ENCODE data around the gene CNTNAP2. TPM values are rescaled to one million over a fixed set of nuclear protein-coding genes. Genes with fewer than 3 reads are reported as not detected.
"Not testable (repeated sequence)": the region's sequence is repeated elsewhere in the genome, so short reads cannot be mapped to it uniquely, and the experiment has no call there.

CNTNAP2 gene
- total RNA-seq, 1 experiment from 2014 or later, result 0.07 TPM

DNA sequence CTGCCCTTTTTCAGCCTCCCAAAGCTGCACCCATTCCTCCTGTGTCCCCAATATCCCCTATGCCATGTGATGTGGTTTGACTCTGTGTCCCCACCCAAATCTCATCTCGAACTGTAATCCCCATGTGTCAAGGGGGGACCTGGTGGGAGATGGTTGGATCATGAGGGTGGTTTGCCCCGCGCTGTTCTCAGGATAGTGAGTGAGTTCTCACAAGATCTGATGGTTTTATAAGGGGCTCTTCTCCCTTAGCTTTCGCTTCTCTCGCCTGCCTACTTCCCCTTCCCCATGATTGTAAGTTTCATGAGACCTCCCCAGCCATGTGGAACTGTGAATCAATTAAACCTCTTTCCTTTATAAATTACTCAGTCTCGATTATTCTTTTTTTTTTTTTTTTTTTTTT, 2185.8 kb downstream of the CNTNAP2 start:
- not testable (repeated sequence) for DNase-seq (ENCODE audit: low spot score)

DNA sequence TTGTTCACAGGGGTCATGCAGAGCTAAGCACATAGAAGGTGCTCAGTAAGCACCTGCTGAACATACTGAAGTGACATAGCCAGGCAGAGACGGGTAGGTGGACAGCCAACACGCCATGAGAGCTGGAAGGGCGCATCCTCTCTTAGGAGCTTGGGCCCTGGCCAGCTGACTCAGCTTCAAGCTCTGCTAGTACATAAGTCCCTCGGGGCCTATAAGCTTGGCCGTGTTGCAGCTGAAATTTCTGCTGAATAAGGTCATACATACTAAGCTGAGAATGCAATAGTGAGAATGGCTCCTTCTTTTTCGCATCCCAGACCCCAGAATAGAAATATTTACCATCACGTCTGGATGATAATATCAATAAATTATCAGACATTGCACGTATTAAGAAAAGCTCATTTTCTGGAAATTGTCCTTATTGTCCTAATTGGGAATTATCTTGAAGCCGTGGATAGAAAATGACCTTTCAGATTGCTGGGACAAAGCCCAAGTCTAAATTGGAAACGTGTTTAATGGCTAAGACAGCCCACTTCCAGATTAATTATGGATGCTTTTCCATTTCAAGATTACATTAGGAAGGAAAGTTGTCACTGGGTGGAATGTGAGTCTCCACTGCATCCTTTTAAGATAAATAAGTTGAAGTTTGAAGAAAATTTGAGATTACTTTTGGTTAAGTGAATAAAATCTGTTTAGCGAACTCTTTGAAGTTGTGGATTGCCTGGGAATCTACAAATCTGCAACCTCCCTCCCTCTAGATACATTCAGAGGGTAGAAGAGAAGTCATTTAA, 2186.9 kb downstream of the CNTNAP2 start:
- peak; percentile 69 for DNase-seq (ENCODE audit: low spot score)

DNA sequence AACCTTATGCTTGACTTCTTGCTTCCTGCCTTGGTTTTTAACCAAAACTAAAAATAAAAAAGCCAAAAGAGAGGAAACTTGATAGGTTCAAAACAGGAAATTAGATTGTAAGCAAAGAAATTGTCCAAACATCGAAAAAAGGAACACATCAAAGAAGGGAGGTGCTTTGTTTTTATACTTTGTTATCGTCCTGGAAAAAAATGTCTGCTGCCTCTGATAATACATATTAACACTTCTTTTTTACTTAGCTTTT, 2187.4 kb downstream of the CNTNAP2 start:
- DNase-seq (ENCODE audit: low spot score), result no peak

DNA sequence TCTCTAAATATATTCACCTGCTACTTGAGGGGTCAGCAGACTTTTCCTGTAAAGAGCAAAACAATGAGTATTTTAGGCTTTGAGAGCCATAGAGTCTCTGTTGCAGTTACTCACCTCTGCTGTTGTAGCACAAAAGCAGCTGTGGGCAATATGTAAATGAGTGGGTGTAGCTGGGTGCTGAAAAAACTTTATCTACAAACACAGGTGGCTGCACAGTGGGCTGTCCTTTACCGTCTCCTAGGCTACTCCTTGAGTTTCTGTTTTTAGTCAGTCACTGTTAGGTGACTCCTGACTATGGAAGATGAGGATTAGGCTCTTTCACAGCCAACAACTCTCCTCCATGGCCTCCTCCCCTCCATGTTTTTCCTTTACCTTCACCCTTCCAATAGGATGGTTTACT, 2187.9 kb downstream of the CNTNAP2 start:
- no peak for DNase-seq (ENCODE audit: low spot score)

DNA sequence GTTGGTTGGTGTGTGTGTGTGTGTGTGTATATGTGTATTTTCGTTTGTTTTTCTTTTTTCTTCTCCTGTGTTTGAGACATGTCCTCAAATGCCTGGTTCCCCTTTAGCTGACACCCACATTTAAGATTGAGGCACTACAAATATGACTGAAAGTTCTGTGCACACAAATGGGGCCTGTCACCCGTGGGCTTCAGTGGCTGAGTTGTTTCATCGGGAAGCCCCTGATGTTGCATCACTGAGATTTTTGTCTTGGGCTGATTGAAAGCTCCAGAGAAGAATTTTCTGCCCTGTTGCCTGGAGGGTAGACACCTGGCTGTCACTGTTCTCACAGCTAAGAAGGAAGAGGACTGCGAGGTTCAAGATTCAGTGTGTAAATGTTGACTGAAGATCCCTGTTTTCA, 2190.2 kb downstream of the CNTNAP2 start:
- DNase-seq (ENCODE audit: low spot score), result no peak

DNA sequence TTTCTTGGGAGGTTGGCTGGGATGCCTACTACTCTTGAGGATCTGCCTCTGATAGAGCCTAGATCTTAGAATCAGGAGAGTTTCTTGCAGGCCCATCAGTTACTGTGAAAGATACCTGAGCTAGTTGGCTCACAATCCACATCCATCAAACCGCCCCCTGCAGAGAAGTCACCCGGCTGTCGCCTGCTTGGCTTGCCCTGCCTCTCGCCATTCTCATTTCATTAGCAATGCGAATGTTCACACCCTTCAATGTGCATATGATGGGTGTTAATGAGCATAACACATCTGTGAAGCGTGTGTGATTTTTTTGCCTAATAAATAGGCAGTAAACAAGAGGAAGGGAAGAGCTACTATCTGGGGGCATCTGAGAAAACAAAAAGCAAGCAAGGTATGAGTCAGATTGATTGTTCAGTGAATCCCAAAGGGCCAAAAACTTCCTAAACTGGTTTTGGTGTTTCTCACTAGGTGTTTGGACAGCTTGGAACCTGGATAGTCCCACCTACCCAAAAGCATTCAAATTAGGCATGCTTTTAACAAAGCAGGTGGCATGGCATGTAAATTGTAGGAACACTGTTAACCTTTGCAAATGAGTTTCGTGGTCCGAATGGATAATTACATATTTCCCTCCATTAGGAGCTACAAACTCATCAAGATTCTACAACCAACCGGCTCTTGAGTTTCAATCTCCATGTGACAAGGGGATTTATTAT, 2201.7 kb downstream of the CNTNAP2 start:
- DNase-seq (ENCODE audit: low spot score), result no peak

DNA sequence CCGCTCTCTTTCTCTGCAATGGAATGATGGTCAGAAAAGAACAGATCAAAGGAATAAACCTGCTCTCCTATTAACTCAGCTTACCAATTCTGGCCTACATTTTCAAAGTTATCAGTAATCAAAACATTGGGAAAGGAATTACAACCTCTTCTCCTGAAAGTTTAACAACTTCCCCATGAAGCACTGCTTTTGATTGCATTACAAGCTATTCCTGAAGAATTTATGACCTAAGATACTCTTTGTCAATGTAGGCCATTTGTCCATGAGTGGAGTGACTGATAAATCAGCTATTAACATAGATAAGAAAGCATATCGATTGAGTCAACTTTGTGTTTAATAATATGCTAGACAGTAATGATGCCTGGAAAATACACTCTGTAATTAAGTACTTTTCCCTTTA, 2202.2 kb downstream of the CNTNAP2 start:
- no peak for DNase-seq (ENCODE audit: low spot score)

DNA sequence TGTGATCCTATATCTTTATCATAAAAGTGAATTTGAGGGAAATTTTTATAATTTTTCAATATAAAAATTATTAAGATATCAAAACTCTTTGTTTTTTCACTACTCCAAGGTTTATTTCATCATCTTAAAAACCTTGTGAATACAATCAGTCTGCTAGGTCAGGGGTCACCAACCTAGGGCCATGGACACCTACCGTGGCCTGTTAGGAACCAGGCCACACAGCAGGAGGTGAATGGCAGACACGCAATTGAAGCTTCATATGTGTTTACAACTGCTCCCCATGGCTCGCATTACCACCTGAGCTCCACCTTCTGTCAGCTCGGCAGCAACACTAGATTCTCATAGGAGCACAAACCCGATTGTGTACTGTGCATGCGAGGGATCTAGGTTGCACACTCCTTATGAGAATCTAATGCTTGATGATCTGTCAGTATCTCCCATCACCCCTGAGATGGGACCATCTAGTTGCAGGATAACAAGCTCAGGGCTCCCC, 2202.8 kb downstream of the CNTNAP2 start:
- no peak for DNase-seq (ENCODE audit: low spot score)

DNA sequence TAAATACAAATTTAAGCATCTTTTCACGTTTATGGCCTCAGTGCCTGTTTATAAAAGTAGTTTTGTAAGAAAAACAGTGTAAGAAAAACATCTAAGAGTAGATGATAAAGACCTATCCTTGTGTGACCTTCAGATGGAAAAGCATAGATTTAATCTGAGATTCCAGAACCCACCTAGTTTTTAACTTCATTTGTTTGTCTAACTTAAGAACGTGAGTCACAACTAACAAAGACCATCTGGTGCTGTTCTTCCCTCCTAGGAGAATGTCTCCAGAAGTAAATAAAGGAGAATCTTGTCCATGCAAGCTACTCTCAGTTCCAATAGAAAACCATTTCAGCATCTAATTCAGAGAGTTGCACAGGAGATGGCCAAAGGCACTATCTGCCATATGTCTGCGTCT, 2208.6 kb downstream of the CNTNAP2 start:
- DNase-seq (ENCODE audit: low spot score), result no peak

DNA sequence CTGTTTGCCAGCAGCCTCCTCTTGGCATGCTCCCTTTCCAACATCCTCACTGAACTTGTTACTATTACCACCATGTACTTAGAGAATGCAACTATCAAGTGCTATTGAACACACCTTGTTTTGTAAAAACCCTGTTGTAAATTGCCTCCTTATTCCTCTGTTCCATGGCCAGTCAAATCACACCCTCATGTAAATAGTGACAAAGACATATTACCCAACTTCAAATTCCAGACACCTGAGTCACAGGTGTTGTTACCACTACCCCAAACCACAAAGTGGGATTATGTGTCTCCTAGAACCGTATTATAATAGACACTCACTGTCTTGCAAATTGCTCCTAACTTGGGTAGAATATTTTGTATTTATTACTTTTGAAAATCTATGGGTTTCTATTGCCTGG, 2210.8 kb downstream of the CNTNAP2 start:
- DNase-seq (ENCODE audit: low spot score), result peak; percentile 71

DNA sequence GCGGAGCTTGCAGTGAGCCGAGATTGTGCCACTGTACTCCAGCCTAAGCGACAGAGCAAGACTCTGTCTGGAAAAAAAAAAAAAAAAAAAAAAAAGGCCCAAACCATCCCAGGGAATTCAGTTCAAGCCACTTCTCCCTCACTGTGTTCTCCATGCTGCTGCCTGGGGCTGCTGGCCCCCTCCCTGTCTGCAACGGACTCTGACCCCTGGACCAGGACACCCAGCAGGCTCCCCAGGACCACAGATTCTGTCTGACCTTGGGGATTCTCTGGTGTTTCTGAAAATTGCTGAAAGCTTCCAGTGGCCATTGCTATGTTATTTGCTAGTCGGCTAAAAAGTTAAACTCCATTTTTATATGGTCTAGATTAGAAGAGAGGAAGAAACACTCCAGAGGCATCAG, 2212.3 kb downstream of the CNTNAP2 start:
- DNase-seq (ENCODE audit: low spot score), result no peak

DNA sequence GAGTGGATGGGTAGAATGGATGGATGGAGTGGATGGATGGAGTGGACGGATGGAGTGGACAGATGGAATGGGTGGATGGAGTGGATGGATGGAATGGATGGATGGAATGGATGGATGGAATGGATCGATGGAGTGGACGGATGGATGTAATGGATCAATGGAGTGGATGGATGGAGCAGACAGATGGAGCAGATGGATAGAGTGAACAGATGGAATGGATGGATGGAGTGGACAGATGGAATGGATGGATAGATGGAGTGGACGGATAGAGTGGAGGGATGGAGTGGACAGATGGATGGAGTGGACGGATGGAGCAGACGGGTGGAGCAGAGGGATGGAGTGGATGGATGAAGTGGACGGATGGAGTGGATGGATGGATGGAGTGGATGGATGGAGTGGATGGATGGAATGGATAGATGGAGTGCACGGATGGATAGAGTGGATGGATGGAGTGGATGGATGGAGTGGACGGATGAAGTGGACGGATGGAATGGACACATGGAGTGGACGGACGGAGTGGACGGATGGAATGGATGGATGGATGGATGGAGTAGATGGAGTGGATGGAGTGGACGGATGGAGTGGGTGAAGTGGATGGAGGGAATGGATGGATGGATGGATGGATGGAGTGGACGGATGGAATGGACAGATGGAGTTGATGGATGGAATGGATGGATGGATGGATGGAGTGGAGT, 2213.7 kb downstream of the CNTNAP2 start:
- DNase-seq (ENCODE audit: low spot score), result no peak

DNA sequence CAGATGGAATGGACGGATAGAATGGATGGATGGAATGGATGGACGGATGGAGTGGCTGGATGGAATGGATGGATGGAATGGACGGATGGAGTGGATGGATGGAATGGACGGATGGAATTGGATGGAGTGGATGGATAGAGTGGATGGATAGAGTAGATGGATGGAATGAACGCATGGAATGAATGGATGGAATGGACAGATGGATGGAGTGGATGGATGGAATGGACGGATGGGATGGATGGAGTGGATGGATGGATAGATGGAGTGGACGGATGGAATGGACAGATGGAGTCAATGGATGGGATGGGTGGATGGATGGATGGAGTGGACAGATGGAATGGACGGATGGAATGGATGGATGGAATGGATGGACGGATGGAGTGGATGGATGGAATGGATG, 2214.2 kb downstream of the CNTNAP2 start:
- DNase-seq (ENCODE audit: low spot score), result no peak

DNA sequence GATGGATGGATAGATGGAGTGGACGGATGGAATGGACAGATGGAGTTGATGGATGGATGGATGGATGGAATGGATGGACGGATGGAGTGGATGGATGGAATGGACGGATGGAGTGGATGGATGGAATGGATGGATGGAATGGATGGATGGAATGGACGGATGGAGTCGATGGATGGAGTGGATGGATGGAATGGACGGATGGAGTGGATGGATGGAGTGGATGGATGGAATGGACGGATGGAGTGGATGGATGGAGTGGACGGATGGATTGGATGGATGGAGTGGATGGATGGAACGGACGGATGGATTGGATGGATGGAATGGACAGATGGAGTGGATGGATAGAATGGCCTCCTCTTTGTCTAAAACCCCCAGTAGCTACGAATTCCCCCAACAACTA, 2214.9 kb downstream of the CNTNAP2 start:
- DNase-seq (ENCODE audit: low spot score), result not testable (repeated sequence)

DNA sequence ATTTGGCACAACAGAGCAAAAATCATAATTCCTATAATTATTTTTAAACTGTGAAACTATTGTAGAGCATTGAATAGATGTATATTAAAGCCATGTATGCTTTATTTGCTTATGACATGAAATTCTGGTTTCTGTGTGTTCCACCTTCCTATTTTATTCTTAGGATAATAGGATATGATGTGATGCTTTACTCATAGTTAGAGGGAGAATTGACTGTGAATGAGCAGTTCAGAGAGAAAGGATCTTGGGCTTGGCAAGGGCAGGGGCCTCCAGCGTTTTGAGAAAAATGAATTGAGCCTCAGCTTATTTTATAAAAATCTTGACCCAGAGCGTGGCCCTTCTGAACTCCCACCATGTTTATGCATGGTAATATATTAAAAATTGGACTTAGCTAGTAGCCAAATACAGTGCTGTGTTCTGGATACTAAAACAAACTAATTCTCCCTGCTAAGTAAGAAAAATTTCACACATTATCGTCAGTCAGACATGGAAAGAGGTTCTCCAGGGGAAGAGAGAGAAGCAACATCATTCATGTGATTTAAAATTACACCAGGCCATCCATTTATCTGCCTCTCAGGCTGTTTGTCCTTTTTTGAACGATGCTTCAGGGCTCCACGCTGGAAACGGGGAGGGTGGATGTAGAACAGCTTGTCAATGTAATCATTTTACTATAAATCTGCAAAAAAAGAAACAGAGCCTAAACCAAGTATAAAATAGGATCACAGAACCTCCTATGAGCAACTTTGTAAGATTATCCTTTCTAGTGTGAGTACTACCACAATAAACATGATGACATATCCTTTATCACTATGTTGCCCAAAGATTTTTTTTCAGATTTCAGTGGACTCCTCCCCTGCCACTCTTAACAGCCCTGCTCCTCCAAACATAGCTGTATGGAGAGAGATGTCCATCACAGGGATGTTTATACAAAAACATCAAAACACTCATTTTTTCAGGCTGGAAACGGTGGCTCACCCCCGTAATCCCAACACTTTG, 2215.9 kb downstream of the CNTNAP2 start:
- no peak for DNase-seq (ENCODE audit: low spot score)

DNA sequence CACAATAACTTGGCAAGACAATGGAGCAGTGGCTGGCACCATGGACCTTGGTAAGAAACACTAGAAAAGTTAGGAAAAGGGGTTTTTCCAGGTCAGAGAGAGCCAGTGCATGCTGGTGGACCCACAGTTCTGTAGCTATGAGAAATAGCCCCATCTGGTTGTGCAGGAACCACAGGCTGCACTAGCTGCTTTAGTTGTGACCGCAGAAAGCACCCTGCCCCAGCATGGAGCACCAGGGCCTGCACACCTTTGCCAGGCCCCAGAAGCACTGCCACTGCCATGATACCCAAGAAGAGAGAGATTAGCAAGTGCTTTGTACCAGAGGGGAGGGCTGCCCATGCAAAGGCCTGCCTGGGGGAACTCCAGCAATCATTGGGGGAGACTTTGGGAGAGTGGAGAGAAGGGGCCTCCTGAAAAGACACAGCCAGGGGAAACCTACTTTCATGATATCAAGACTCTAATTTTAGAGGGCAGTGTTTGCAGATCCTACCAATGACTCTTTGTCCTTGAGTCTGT, 2217.9 kb downstream of the CNTNAP2 start:
- DNase-seq (ENCODE audit: low spot score), result no peak

DNA sequence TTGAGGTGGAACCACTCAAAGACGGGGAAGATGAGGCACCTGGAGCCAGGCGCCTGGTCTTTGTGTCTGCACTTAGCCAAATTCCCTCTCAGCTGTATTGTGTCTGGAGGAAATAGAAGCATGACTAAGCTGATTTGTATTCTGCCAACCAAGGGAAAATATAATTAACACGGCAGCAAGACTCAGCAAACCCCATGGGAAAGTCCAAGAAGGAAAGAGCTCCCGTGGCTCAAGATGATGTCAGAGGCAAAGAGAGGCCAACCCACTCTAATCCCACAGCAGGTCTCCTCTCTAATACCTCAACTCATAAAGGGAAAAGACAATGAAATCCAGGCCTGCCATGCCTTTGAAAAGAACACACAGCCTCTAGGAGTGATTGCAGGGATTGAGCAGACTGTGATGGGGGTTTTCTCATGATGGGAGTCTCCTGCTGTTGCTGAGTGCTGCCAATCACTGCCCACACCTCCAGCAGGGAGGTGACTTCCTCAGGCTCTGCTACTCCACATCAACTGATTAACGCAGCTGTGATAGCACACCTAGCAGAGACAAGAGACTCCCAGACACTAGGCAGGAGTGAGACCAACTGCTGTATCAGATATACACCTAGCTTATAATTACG, 2218.5 kb downstream of the CNTNAP2 start:
- DNase-seq (ENCODE audit: low spot score), result peak; percentile 75

DNA sequence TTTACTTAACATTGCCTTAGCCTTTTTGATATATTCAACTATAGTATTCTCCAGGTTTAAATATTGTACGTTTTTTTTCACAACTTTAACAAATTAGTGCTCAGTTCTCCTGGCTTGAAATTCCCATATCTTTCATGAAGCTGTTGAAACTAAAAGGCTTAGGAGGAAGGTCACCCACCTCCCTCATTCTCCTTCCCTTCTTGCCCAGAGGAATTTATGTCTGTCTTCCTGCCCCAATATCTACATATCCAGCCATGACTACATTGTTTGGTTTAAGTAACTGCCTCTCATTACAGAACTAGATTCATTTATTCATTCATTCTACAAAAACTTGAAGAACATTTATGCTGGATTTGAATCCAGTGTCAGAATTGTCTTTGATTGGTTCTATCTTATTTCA, 2219.2 kb downstream of the CNTNAP2 start:
- DNase-seq (ENCODE audit: low spot score), result no peak

DNA sequence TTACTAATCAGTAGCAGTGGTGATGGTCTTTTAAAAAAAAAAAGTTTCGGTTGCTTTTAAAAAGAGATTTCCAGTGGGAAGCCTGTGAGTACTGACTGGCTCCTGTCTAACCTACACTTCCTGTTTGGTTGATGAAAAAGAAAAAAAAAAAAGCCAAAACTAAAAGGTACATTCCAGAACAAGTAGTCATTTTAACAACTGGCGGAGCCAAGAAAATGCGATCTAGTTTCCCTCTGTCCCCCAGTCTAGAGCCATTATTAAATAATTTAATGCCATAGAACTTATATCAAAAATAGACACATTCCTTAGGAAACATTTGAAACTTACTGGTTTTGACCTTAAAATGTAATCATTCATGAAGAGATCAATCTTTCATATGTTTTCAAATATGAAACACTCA, 2219.8 kb downstream of the CNTNAP2 start:
- DNase-seq (ENCODE audit: low spot score), result peak; percentile 6

DNA sequence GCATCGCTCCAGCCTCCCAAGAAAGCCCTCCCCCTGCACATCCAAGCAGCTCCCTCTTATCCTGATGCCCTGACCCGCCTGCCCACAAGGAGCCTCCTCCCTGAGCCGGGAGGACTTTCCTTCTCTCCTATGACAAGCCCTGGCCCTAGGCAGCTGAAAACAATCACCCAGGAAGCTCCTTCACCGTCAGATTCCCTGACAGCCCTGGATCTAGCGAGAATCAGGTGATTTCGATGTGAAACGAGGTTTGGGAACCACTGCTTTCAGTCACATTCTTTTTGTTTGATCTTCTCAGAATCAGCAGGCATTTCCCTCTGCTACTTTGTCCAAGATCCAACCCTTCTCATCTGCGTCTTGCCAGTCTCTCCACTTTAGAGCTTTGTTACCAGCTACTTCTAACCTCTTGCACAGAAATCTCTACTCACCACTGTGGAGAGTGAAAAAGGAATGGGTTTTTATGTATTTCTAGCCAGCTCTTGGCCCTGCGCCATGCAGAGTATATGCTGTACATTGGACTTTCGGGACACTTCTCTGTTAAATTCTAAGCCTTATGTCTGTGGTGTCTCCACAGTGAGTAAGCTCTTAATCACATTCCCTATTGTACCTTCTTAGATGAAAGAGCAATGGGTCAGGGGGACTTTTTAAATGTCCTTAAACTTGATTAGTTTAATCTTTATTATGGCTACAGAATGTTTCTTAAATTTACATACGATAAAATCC, 2220.8 kb downstream of the CNTNAP2 start:
- no peak for DNase-seq (ENCODE audit: low spot score)

Data from A172 (cell line).